BJ (cell line): Measurements from ENCODE around the gene MUTYH. TPM values are rescaled to one million over a fixed set of nuclear protein-coding genes. Genes with fewer than 3 reads are reported as not detected.

Experiments used
- CTCF ChIA-PET: fragments of 350-600 bp; formaldehyde crosslinking; extraction: SDS; loops from one replicate; lab custom pipeline; 2021; ENCODE audit warnings: antibody characterized with exemption, inconsistent platforms; lab: Yijun Ruan, JAX
- POLR2A ChIA-PET: fragments of 300-600 bp; sonication (Branson Sonifier 250); formaldehyde crosslinking; extraction: SDS; loops from one replicate; lab custom pipeline; 2021; ENCODE audit warnings: antibody characterized with exemption; lab: Charles Lee
- DNase-seq: peaks from one replicate; pipeline ENCODE4 v3.0.0-alpha.2; 2011; ENCODE audit warnings: low read depth
- H3K27me3 ChIP-seq: 2 replicates; pipeline ENCODE4 v1.6.0; 2011; ENCODE audit warnings: low read length; ENCODE audit not compliant: control insufficient read depth, insufficient read depth
- H3K36me3 ChIP-seq: 2 replicates; pipeline ENCODE4 v1.5.1; 2011; ENCODE audit warnings: low read length; ENCODE audit not compliant: control insufficient read depth, insufficient read depth
- H3K4me3 ChIP-seq: 2 replicates; pipeline ENCODE4 v1.5.1; 2011; ENCODE audit warnings: low read depth, mild to moderate bottlenecking, control low read depth, low read length
- polyA plus RNA-seq: library from polyadenylated mRNA; depleted of rRNA; stranded (reverse); fragments of >200 nt; gene quantifications from 2 replicates; pipeline ENCODE4 v1.2.3, GENCODE V29; 2011
- TF ChIP-seq, protein P1 (sequence below): IDR thresholded peaks from 2 replicates; pipeline ENCODE4 v1.5.1; 2011; ENCODE audit warnings: low read depth, mild to moderate bottlenecking, control low read depth, inconsistent platforms, low read length, moderate library complexity; ENCODE audit not compliant: insufficient read depth

Gene MUTYH
- polyA plus RNA-seq, 1 experiment: 11.7 TPM

GRCh38 chr1:45359882-45360513 is 19.8 kb upstream of the MUTYH start:
- Histone ChIP-seq H3K36me3 (no peaks in the 10 kb centered on the region), H3K27me3 (no peaks in the 10 kb centered on the region), H3K4me3 (no peak overlapping the region)
- DNase-seq: no peak
- ChIA-PET CTCF (interaction anchor here (0.5 to 10.1 kb wide), 19 partner anchors 10 to 741 kb away, joined by 3 to 173 read pairs (median 5); partner anchors contain the start of genes CCDC163, MMACHC, TESK2 and UROD), POLR2A (no interaction called here)
- TF ChIP-seq, protein P1, sequence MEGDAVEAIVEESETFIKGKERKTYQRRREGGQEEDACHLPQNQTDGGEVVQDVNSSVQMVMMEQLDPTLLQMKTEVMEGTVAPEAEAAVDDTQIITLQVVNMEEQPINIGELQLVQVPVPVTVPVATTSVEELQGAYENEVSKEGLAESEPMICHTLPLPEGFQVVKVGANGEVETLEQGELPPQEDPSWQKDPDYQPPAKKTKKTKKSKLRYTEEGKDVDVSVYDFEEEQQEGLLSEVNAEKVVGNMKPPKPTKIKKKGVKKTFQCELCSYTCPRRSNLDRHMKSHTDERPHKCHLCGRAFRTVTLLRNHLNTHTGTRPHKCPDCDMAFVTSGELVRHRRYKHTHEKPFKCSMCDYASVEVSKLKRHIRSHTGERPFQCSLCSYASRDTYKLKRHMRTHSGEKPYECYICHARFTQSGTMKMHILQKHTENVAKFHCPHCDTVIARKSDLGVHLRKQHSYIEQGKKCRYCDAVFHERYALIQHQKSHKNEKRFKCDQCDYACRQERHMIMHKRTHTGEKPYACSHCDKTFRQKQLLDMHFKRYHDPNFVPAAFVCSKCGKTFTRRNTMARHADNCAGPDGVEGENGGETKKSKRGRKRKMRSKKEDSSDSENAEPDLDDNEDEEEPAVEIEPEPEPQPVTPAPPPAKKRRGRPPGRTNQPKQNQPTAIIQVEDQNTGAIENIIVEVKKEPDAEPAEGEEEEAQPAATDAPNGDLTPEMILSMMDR: peak; percentile 70

DNA sequence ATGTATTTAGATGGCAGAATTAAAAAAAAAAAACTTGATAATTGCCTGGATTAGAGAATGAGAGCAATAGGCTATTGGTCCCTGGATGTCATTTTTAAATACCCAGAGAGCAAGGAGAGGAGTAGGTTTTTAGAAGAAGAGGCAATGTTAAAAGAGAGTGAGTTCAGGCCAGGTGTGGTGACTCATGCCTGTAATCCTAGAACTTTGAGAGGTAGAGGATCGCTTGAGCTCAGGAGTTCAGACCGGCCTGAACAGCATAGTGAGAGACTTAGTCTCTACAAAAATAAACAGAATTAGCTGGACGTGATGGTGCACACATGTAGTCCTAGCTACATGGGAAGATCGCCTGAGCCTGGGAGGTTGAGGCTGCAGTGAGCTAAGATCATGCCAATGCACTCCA is 15.9 kb upstream of the MUTYH start:
- ChIA-PET CTCF (interaction anchor here (0.8 to 10.1 kb wide), 5 partner anchors 8 to 136 kb away, joined by 3 to 173 read pairs (median 18); partner anchors contain the start of gene TESK2), POLR2A (interaction anchor here (0.7 kb wide), 1 partner anchor 123 kb away, joined by 8 read pairs; no protein-coding TSS in a partner anchor)
- DNase-seq: no peak
- Histone ChIP-seq H3K4me3 (no peak overlapping the region), H3K36me3 (no peaks in the 10 kb centered on the region), H3K27me3 (no peaks in the 10 kb centered on the region)
- TF ChIP-seq, protein P1: no peak

GRCh38 chr1:45355683-45356082 is 15.4 kb upstream of the MUTYH start:
- CTCF ChIA-PET: interaction anchor here (1.1 to 5.7 kb wide), 3 partner anchors 7 to 136 kb away, joined by 3 to 48 read pairs (median 18); partner anchors contain the start of gene TESK2
- DNase-seq: no peak
- TF ChIP-seq, protein P1: no peak
- H3K4me3 ChIP-seq: no peak overlapping the region
- H3K27me3 ChIP-seq: no peaks in the 10 kb centered on the region
- no peaks in the 10 kb centered on the region for H3K36me3 ChIP-seq
- POLR2A ChIA-PET: no interaction called here

DNA sequence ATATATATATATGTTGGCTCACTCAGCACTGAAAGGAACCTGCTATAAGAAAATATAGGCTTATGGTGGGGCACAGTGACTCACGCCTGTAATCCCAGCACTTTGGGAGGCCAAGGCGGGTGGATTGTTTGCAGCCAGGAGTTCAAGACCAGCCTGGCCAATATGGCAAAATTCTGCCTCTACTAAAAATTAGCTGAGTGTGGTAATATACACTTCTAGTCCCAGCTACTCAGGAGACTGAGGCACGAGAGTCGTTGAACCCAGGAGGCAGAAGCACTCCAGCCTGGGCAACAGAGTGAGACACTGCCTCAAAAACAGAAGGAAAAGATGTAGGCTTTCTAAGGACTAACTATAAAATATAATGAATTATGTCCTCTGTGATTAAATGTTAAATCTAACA is 14.6 kb upstream of the MUTYH start:
- no peak overlapping the region for H3K4me3 ChIP-seq
- no peaks in the 10 kb centered on the region for H3K27me3 ChIP-seq
- ChIA-PET CTCF (interaction anchor here (0.6 to 3.3 kb wide), 2 partner anchors 137 to 646 kb away, joined by 3 to 18 read pairs; partner anchors contain the start of gene TESK2), POLR2A (no interaction called here)
- DNase-seq: no peak
- TF ChIP-seq, protein P1: no peak
- no peaks in the 10 kb centered on the region for H3K36me3 ChIP-seq

GRCh38 chr1:45353685-45354084 is 13.4 kb upstream of the MUTYH start:
- no peaks in the 10 kb centered on the region for H3K36me3 ChIP-seq
- no peak for DNase-seq
- no peak overlapping the region for H3K4me3 ChIP-seq
- TF ChIP-seq, protein P1: no peak
- no peaks in the 10 kb centered on the region for H3K27me3 ChIP-seq
- ChIA-PET CTCF (interaction anchor here (3.3 kb wide), 1 partner anchor 138 kb away, joined by 18 read pairs; the partner anchor contains the start of gene TESK2), POLR2A (no interaction called here)
